ENCODE measurements around the gene BID.

DNA sequence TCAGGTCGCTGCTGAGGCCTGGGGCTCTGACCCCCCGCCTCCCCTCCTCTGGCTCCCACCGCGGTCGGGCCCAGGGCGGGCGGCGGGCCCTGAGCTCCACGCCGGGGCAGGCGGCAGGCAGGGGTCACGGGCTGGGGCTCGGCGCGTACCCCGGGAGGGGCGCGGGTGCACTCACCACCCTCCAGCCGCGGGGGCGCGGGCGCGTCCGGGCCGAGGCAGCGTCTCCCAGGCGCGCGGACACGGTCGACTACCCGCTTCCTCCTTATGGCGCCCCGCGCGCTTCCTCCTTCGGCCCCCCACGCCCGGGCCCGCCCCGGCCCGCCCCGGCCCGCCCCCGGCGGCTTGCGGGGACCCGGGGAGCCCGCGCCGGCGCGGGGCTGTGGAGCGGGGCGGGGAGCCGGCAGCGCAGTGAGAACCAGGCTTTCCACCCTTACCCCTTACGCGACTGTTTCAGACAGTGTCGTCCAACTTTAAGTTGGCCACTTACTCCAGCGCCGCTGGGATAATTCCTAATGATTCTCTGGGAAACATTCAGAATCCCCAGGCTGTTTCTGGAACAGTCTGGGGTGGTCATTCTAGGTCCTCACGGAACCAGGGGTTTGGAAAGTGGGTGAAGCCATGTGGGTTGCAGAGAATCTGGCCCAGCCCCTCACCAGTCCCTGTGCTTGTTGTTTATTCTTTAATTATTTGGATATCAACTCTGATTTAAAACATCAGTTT lies at the start of gene BID:
- TF ChIP-seq CTCF (IDR thresholded peaks at IDR 0.05) (no peak), POLR2AphosphoS5 (IDR thresholded peaks at IDR 0.05; ENCODE audit: low read depth, low read length) (no peak)
